HG03342 (cell line): ENCODE measurements around the gene DENND4B.
"Not testable (repeated sequence)": the region's sequence is repeated elsewhere in the genome, so short reads cannot be mapped to it uniquely, and the experiment has no call there.

Source experiments
- ATAC-seq: cut with Tn5 transposase; IDR thresholded peaks from one replicate; pipeline ENCODE4 v1.9.1; 2021; ENCODE audit warnings: mild to moderate bottlenecking, moderate library complexity; ENCODE audit not compliant: unreplicated experiment

Gene DENND4B

DNA sequence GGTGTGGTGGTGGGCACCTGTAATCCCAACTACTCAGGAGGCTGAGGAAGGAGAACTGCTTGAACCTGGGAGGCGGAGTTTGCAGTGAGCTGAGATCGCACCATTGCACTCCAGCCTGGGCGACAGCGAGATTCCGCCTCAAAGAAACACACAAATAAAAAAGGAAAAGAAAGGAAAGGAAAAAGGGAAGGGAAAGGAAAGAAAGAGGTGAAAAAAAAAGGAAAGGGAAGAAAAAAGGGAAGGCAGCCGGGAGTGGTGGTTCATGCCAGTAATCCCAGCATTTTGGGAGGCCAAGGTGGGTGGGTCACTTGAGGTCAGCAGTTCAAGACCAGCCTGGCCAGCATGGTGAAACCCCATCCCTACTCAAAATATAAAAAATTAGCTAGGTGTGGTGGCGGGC is 55.5 kb downstream of the DENND4B start:
- not testable (repeated sequence) for ATAC-seq

DNA sequence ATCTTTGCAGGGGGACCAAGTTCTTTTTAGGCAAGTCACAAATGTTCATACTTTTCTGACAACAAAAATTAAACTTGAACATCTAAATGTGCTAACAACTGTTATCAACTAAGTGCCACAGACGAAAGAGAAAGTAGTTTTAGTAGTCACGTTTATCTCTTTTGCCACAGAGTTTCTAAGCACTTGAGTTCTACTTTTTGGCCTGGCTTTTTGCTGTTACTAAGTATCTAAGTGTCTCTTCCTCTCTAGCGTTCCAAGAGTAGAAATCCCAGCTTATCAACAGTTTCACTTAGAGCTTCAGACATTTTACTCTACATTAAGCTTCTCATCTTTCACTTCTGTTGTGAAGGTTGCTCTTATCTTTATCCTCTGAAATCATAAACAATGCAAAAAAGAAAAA is 58.0 kb downstream of the DENND4B start:
- ATAC-seq = no peak

DNA sequence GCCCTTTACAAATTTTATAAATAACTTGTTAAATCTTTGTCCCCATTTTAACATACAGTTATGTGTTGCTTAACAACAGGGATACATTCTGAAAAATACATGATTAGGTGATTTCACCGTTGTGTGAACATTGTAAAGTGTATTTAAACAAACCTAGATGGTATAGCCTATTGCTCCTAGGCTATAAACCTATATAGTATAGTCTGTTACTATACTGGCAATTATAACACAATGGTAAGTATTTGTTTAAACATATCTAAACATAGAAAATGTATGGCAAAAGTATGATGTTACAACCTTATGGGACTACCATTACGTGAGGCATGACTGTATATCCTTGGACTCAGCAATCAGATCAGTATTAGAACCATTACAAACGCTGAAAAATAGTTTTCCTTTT is 60.4 kb downstream of the DENND4B start:
- no peak for ATAC-seq

DNA sequence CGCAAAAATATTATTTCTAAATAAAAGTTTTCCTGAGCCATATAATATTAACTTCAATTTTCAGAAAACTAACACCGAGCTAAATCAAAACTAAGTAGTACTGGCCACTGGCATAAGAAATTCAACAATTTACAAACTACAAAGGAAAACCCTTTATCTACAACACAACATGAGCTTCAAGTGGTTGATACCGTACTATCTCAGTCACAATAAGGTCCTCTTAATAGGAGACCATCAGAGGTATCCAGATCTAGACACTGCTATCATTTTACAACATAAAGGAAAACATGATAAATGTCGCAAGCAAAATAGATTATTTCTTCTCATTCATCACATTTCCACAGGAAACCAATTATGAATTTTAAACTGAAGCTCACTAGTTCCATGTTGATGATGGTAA is 63.3 kb downstream of the DENND4B start:
- no peak for ATAC-seq

DNA sequence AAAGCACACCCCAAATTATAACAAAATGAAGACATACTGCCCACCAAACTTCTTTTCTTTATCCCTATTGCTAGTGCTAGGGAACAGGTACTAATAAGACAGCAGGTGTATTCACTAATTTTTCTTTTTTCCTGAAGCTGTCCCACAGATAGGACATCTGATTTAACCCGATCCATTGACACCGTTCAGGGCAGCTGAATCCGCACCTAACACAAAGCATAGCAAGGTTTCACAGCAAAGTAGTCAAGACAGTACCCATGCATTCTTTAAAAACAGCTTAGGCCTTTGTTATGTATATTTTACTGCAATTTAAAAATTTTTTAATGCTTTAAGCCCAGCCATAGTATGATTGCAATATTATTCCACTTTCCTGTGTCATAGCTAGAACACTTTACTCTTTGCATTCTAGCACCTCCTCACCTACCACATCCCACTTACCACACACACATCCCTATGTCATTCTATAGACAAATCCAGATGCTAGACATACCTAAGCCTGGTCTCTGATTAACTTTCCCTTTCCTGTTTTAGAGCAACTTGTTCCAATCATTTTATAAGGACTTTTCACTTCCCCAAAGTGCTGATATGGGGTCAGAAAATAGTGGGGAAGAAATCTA is 64.1 kb downstream of the DENND4B start:
- ATAC-seq = no peak

DNA sequence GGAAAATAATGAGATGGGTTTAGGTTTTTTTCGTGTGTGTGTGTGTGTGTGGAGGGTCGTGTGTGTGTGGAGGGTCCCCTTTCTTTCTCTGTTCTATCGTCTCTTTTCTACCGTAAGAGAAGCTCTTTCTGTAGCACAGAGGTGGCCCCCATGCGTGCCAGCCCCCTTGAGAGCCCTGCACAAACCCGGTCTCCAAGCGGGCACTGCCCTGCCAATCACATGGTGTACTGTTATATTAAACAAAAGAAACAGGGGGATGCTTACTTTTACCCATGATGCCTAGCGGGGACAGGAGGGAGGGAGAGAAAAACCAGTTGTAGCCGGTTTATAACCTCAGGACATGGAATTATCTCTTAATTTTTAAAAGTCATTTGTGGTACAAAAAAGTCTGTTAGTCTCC is 64.8 kb downstream of the DENND4B start:
- no peak for ATAC-seq

DNA sequence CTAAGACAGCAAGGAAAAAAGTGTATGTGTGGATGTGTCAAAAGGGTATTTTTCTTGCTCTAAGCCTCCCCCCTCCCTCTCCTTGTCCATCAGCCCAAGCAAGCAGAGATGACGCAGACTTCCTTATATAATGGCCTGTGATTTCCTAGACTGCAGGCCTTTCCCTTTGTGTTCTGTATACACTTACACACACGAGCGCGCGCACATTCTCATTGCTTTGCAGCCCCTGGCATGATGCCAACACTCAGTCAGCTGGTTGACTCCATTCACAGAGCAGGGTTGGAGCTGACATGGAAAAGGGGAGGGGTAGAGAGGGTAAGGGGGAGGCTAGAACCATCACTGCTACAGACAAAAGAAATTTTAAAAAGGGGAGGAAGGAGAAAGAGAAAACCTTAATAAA is 65.6 kb downstream of the DENND4B start:
- no peak for ATAC-seq

DNA sequence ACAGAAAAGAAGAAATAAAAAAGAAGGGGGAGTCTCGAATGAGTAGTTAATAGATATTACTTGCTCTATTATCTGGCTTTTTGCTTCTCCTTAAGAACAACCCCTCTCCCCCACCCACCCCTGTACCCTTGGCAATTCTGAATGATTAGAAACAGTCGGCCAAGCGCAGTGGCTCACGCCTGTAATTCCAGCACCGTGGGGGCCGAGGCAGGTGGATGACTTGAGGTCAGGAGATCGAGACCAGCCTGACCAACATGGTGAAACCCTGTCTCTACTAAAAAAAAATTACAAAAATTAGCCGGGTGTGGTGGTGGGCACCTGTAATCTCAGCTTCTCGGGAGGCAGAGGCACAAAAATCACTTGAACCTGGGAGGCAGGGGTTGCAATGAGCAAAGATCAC is 66.5 kb downstream of the DENND4B start:
- ATAC-seq = no peak
